Measurements from ENCODE around the gene KSR2. TPM values are rescaled to one million over a fixed set of nuclear protein-coding genes. Genes with fewer than 3 reads are reported as not detected.

Gene KSR2
- total RNA-seq, 4 donors from 2014 or later: 0.02 to 0.10 TPM; not detected in 2

- DNase-seq (no peak), ATAC-seq (no peak)
- intact Hi-C loops (cut with DNase I; ENCODE audit: low total_unique reads): no loop called here
- no peak for TF ChIP-seq POLR2A (IDR thresholded peaks at IDR 0.05)
- TF ChIP-seq CTCF (IDR thresholded peaks at IDR 0.05 in 4 of 5, conservative IDR thresholded peaks at IDR 0.05 in 1 of 5): no peak
- Histone ChIP-seq H3K36me3 (no peaks in the 10 kb centered on the region), H3K9me3 (no peaks in the 10 kb centered on the region), H3K4me1 (no peaks in the 10 kb centered on the region), H3K27me3 (no peaks in the 10 kb centered on the region), H3K4me3 (no peak overlapping the region), H3K27ac (no peak overlapping the region)
- in situ Hi-C loops (cut with MboI; ENCODE audit: low sequenced_read_pairs in 4 of 4): no loop called here
These were observed 346.7 kb downstream of the KSR2 start for GRCh38 chr12:117622087-117622486.

GRCh38 chr12:117607778-117608177, 361.0 kb downstream of the KSR2 start:
- Histone ChIP-seq H3K36me3 (no peaks in the 10 kb centered on the region), H3K9me3 (no peaks in the 10 kb centered on the region), H3K4me1 (no peaks in the 10 kb centered on the region), H3K4me3 (no peak overlapping the region), H3K27me3 (no peaks in the 10 kb centered on the region), H3K27ac (no peak overlapping the region)
- ATAC-seq (no peak), DNase-seq (no peak)
- TF ChIP-seq CTCF (IDR thresholded peaks at IDR 0.05 in 4 of 5, conservative IDR thresholded peaks at IDR 0.05 in 1 of 5) (no peak), POLR2A (IDR thresholded peaks at IDR 0.05) (no peak)
- in situ Hi-C loops (cut with MboI; ENCODE audit: low sequenced_read_pairs in 4 of 4): no loop called here
- intact Hi-C loops (cut with DNase I; ENCODE audit: low total_unique reads): no loop called here

- no peaks in the 10 kb centered on the region for H3K36me3 ChIP-seq
- no peak overlapping the region for H3K27ac ChIP-seq
- no peaks in the 10 kb centered on the region for H3K27me3 ChIP-seq
- ATAC-seq (no peak), DNase-seq (no peak)
- TF ChIP-seq CTCF (IDR thresholded peaks at IDR 0.05 in 4 of 5, conservative IDR thresholded peaks at IDR 0.05 in 1 of 5) (no peak), POLR2A (IDR thresholded peaks at IDR 0.05) (no peak)
- H3K4me1 ChIP-seq: no peaks in the 10 kb centered on the region
- intact Hi-C loops (cut with DNase I; ENCODE audit: low total_unique reads) (no loop called here), in situ Hi-C loops (cut with MboI; ENCODE audit: low sequenced_read_pairs in 4 of 4) (no loop called here)
- H3K4me3 ChIP-seq: no peak overlapping the region
- H3K9me3 ChIP-seq: no peaks in the 10 kb centered on the region
These were observed 361.8 kb downstream of the KSR2 start for GRCh38 chr12:117606945-117607344.

- intact Hi-C loops (cut with DNase I; ENCODE audit: low total_unique reads) (no loop called here), in situ Hi-C loops (cut with MboI; ENCODE audit: low sequenced_read_pairs in 4 of 4) (no loop called here)
- H3K36me3 ChIP-seq: no peaks in the 10 kb centered on the region
- no peaks in the 10 kb centered on the region for H3K4me1 ChIP-seq
- no peak for ATAC-seq
- H3K9me3 ChIP-seq: no peaks in the 10 kb centered on the region
- no peak for DNase-seq
- H3K4me3 ChIP-seq: no peak overlapping the region
- no peak overlapping the region for H3K27ac ChIP-seq
- TF ChIP-seq CTCF (IDR thresholded peaks at IDR 0.05 in 4 of 5, conservative IDR thresholded peaks at IDR 0.05 in 1 of 5) (no peak), POLR2A (IDR thresholded peaks at IDR 0.05) (no peak)
- H3K27me3 ChIP-seq: no peaks in the 10 kb centered on the region
These were observed 362.8 kb downstream of the KSR2 start for GRCh38 chr12:117606024-117606423.

Measured in gastrocnemius medialis (tissue), 4 donors.